ENCODE results near the gene PLCD3.
"Not testable (repeated sequence)": the region's sequence is repeated elsewhere in the genome, so short reads cannot be mapped to it uniquely, and the experiment has no call there.

PLCD3 gene

GRCh38 chr17:45131616-45132319 lies 547 bp downstream of the PLCD3 start:
- DNase-seq, result peak in 1 of 2 experiments; percentile 17

GRCh38 chr17:45130681-45131615 lies 1.4 kb downstream of the PLCD3 start:
- DNase-seq, result no peak

GRCh38 chr17:45129940-45130680 lies 2.2 kb downstream of the PLCD3 start:
- DNase-seq, result no peak

- DNase-seq, result no peak
Measured at GRCh38 chr17:45129426-45129939, 2.8 kb downstream of the PLCD3 start.

GRCh38 chr17:45128989-45129388 lies 3.3 kb downstream of the PLCD3 start:
- no peak for DNase-seq

GRCh38 chr17:45128331-45128730 lies 4.0 kb downstream of the PLCD3 start:
- no peak for DNase-seq

- no peak for DNase-seq
Measured at GRCh38 chr17:45127548-45128300, 4.6 kb downstream of the PLCD3 start.

- no peak for DNase-seq
Measured at GRCh38 chr17:45127207-45127547, 5.1 kb downstream of the PLCD3 start.

GRCh38 chr17:45125509-45125908 lies 6.8 kb downstream of the PLCD3 start:
- peak in 1 of 2 experiments; percentile 15 for DNase-seq

- not testable (repeated sequence) for DNase-seq
Measured at GRCh38 chr17:45124797-45125122, 7.6 kb downstream of the PLCD3 start.

GRCh38 chr17:45123930-45124796 lies 8.2 kb downstream of the PLCD3 start:
- peak; percentile 71 to 78 for DNase-seq

GRCh38 chr17:45123076-45123770 lies 9.1 kb downstream of the PLCD3 start:
- DNase-seq, result no peak

- no peak for DNase-seq
Measured at GRCh38 chr17:45121055-45121454, 11.3 kb downstream of the PLCD3 start.

- no peak for DNase-seq
Measured at GRCh38 chr17:45120558-45120957, 11.8 kb downstream of the PLCD3 start.

- DNase-seq, result no peak
Measured at GRCh38 chr17:45119964-45120363, 12.4 kb downstream of the PLCD3 start.

- no peak for DNase-seq
Measured at GRCh38 chr17:45118691-45119090, 13.6 kb downstream of the PLCD3 start.

GRCh38 chr17:45117848-45118646 lies 14.3 kb downstream of the PLCD3 start:
- DNase-seq, result no peak

GRCh38 chr17:45117334-45117733 lies 15.0 kb downstream of the PLCD3 start:
- DNase-seq, result no peak

GRCh38 chr17:45116434-45117016 lies 15.8 kb downstream of the PLCD3 start:
- DNase-seq, result no peak

GRCh38 chr17:45115871-45116270 lies 16.4 kb downstream of the PLCD3 start:
- DNase-seq, result no peak

Data from AML-193 (cell line).